NCI-H526 (cell line): Measurements from ENCODE around the gene BMP8B.

ENCODE experiments used
- DNase-seq, 2 experiments: peaks; one replicate each; lab custom pipeline; 2025; lab: John Stamatoyannopoulos, UW

Gene BMP8B

GRCh38 chr1:39758556-39759435 lies 29.9 kb downstream of the BMP8B start:
- no peak for DNase-seq

- DNase-seq, result no peak
Observed at GRCh38 chr1:39757501-39757900, 31.2 kb downstream of the BMP8B start.

DNA sequence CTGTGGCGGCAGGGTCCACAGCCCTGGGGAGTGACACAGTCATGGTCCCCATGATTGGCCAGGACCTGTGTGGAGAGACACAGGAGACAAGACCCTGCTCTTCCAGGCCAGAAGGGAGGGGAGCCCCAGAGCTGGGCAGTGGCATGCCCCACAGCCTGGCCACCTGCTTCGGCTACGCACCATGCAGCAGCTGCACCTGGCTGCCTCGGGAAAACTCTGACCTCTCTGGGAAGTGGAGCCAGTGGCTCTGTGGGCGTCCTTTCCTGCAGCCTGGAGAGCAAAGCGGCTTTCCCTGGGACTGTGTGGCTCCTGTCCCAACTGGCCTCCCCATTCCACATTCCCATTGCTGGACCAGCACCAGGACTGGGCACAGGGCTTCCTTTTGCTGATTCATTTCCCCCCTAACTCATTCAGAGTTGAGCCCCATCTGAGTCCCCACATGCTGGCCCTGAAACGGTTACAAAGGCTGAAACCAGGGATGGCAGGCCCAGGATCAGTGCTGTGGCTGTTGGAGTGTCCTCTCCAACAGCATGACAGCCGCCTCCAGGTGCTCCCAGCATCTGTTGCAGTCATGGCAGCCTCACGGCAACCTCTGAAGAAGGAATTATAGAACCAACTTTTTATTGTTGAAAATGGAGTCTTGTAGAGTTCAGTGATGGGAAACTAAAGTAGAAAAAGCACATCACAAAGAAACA lies 32.6 kb downstream of the BMP8B start:
- DNase-seq, result no peak

DNA sequence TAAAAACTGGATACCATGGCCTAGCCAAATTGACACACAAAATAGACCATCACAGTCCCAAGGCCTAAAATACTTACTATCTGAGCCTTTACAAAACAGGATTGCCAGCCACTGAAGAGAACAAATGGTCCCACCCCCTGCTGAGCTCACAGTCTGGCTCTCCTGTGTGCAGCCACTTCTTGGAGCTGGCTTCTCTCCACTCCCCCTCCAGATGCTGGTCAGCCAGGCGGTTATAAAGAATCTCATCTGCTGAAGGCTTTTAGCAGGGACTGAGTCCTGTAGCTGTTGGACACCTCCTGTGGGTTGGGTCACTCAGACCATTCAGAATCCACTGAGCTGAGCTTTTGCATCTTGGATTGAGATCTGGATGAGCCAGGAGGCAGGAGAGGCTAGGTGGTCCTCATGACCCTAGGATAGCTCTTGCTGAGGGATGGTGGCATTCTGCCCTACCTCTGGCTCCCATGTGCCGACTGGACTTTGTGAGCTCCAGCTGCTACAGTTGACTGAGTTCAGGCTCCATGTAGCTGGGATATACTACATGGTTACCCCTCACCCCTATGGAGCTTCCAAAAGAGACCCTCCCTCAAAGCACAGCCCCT lies 33.7 kb downstream of the BMP8B start:
- no peak for DNase-seq

DNA sequence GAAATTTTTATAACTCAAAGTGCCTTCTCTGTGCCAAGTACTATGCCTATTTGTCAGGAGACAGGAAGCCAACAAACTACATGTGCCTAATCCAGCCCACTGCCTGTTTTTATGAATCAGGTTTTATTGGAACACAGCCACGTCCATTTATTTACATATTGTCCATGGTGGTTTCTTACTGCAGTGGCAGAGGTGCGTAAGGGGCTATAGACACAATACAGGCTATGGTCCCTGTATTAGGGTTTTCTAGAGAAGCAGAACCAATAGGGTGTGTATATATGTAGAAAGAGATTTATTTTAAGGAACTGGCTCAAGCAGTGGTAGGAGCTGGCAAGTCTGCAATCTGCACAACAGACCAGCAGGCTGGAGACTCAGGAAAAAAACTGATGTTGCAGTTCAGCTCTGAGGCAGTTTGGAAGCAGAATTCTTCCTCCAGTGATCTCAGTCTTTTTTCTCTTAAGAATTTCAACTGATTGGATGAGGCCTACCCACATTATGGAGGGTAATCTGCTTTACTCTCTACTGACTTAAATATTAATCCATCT lies 34.6 kb downstream of the BMP8B start:
- DNase-seq, result peak in 1 of 2 experiments; percentile 15

- DNase-seq, result no peak
Observed at GRCh38 chr1:39753132-39754025, 35.3 kb downstream of the BMP8B start.

GRCh38 chr1:39752703-39753102 lies 36.0 kb downstream of the BMP8B start:
- no peak for DNase-seq

- no peak for DNase-seq
Observed at GRCh38 chr1:39751595-39751994, 37.1 kb downstream of the BMP8B start.

- no peak for DNase-seq
Observed at GRCh38 chr1:39745016-39745670, 43.5 kb downstream of the BMP8B start.

DNA sequence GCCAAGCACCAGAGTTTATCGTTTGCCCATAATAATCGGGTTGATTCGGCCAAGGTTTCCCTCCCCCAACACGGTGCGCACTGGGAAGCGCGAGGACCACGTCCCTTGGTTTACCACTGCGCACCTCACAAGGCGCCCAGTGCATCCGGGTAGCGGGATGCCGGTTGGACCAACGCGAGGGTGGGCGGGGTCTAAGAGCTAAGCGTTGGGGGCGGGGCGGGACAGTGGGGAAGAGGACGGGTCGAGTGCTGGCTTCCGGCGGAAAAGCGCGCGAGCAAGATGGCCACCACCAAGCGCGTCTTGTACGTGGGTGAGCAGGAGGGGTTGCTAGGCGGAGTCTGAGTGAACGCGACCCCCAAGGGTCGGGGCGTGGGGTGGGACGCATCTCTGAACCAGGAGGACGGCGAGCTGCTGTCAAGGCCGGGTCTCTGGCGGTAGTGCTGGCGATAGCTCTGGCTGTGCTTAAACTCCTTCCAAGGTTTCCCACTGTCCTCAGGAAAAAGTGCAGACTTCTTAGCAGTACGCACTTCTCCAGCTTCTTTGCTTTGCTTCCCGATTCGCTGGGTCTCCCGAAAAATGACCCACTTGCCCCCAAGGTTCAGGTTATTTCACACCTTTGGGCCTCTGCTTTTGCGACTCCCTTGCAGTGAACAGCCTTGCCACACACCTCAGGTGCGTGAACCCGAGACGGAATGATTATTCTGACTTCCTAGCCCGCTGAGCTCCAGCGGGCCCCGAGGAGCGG lies 49.9 kb downstream of the BMP8B start, which contains the start of gene PPIE:
Gene PPIE, plus strand, starts transcription at position 261 of the 745 bp plus-strand sequence. Its CDS starts 19 bp downstream, at position 280.
- peak; percentile 87 to 99 for DNase-seq

DNA sequence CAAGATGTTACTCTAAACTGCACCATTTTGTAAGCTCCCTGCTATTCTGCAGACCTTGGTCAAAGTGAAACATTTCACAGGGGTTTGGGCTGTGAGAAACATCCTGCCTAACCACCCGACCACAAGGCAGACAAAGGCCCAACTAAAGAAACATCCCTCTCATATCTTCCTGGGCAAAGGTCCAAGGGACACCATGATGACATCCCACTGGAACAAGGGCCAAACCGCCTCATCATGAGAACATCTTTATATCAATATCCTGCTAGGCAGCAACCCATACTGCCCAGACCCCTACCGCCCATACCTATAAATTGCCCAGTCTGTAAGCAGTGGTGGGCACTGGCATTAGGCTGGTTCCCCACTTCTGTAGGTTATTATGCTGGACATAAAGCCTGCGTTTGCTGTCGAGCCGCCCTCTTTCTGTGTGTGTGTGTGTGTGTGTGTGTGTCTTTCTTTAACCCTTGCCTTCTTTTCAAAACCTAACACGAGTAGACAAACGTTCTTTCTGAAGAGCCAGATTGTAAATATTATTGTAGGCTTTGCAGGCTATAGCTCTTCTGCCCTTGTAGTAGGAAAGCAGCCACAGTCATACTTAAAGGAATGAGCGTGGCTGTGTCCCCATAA lies 51.0 kb downstream of the BMP8B start:
- DNase-seq, result no peak

- DNase-seq, result no peak
Observed at GRCh38 chr1:39735731-39736130, 52.9 kb downstream of the BMP8B start.

DNA sequence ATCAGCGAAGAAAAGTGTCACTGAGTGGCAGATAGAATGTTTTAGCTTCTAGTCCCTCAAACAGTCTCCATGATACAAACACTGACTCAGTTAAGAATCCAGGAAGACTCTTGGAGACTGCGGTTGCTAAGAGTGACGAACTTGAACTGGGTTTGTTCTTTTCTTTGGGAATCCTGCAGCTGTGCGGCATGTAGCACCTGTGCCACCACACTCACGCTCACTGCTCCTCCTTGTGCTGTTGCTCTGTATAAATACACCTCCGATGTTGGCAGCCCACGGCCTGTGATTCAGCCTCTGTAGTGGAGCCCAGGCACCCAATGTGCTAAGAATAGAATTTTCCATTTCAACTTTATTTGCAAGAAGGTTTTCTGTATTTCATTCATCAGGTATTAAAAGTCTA lies 55.5 kb downstream of the BMP8B start:
- no peak for DNase-seq

DNA sequence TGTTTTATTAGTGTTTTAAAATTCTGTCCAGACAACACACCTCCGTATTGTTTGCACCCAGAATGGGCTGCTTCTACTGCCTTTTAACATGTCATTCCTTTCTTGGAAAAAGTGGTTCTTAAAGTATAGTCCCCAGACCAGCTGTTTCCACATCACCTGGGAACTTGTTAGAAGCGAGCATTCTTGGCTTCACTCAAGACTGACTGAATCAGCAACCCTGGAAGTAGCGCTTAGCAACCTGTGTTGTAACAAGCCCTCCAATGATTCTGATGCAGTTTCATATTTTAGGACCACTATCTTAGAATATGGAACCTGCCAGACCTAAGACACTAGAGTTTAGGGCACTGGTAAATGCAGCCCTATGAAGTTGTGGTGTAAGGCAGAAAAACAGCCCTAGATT lies 55.9 kb downstream of the BMP8B start:
- DNase-seq, result no peak

- no peak for DNase-seq
Observed at GRCh38 chr1:39729842-39730241, 58.8 kb downstream of the BMP8B start.

GRCh38 chr1:39729030-39729429 lies 59.6 kb downstream of the BMP8B start:
- no peak for DNase-seq

GRCh38 chr1:39727932-39728317 lies 60.7 kb downstream of the BMP8B start:
- DNase-seq, result peak; percentile 54 to 67

DNA sequence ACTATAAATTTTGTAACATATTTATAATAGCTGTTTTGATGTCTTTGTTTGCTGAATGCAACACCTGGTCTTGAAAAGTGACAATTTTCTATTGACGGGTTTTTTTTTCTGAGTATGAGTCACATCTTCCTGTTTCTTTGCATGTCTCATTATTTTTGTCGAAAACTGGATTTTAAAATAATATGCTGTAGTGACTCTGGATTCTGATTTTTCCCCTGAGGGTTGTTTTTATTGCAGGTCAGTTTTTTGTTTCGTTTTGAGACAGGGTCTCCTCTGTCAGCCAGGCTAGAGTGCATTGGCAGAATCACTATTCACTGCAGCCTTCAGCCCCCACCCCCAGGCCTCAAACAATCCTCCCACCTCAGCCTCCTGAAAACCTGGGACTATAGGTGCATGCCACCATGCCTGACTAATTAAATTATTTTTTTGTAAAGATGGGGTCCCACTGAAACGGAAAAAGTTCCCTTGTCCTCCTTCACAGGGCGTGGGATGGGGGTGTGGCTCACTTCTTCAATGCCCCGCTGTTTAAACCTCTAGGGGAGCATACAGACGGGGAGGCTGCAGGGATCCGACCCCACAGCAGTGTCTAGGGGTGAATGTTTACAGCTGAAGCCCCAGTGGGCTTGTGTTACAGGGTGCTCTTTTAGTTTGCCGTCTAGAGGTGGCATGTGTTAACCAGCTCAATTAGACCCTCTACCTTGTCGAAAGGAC lies 61.3 kb downstream of the BMP8B start:
- DNase-seq, result no peak

DNA sequence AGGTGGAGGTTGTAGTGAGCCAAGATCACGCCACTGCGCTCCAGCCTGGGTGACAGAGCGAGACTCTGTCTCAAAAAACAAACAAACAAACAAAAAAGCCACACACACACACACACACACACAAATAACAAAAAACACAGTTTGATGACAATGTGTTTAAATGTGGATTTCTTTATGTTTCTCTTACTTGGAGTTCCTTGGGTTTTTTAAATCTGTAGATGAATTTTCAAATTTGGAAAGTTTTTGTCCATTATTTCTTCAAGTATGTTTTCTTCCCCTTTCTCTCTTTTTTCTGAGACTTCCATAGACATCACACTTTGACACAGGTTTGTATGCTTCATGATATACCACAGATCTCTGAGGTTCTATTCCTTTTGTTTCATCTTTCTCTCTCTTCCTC lies 62.1 kb downstream of the BMP8B start:
- DNase-seq, result no peak
